ENCODE measurements around the gene CDC27.
"Not testable (repeated sequence)": the region's sequence is repeated elsewhere in the genome, so short reads cannot be mapped to it uniquely, and the experiment has no call there.

CDC27 gene

DNA sequence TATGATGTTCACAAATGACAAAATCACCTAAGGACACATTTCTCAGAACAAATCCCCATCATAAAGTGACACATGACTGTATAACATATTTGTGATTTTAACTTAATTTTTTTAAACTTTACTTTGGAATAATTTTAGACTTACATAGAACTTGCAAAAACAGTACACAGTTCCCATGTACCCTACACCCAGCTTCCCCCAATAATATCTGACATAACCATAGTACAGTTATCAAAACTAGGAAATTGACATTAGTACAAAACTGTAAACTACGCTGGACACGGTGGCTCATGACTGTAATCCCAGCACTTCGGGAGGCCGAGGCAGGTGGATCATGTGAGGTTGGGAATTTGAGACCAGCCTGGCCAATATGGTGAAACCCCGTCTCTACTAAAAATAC, 24.8 kb downstream of the CDC27 start:
- peaks cover 24 to 55% (median 35%) of the 10 kb centered on the region in 5 donors for H3K36me3 ChIP-seq (ENCODE audit: control insufficient read depth in 5 of 5, insufficient read depth in 5 of 5, low read length in 5 of 5)
- no peaks in the 10 kb centered on the region for H3K9me3 ChIP-seq (ENCODE audit: control insufficient read depth in 5 of 5, low read length in 5 of 5)
- no peaks in the 10 kb centered on the region for H3K27me3 ChIP-seq (ENCODE audit: control insufficient read depth in 5 of 5, insufficient read depth in 4 of 5, low read length in 5 of 5)
- no peak overlapping the region for H3K4me3 ChIP-seq (ENCODE audit: low read depth in 1 of 5, low read length in 5 of 5)
- no peak overlapping the region for H3K9ac ChIP-seq (ENCODE audit: low read length in 5 of 5)
- H3K4me1 ChIP-seq (ENCODE audit: control insufficient read depth in 5 of 5, insufficient read depth in 5 of 5, low read length in 5 of 5), result peaks cover 0 to 5% (median 0%) of the 10 kb centered on the region in 5 donors
- no peak overlapping the region for H3K27ac ChIP-seq (ENCODE audit: low read depth, low read length)

GRCh38 chr17:47162013-47162622, 27.0 kb downstream of the CDC27 start:
- peaks cover 0 to 5% (median 0%) of the 10 kb centered on the region in 5 donors for H3K4me1 ChIP-seq (ENCODE audit: control insufficient read depth in 5 of 5, insufficient read depth in 5 of 5, low read length in 5 of 5)
- H3K27ac ChIP-seq (ENCODE audit: low read depth, low read length), result no peak overlapping the region
- peaks cover 19 to 52% (median 27%) of the 10 kb centered on the region in 5 donors for H3K36me3 ChIP-seq (ENCODE audit: control insufficient read depth in 5 of 5, insufficient read depth in 5 of 5, low read length in 5 of 5)
- H3K9ac ChIP-seq (ENCODE audit: low read length in 5 of 5), result peak overlapping the region in 1 of 5 donors; percentile 39
- no peaks in the 10 kb centered on the region for H3K9me3 ChIP-seq (ENCODE audit: control insufficient read depth in 5 of 5, low read length in 5 of 5)
- H3K4me3 ChIP-seq (ENCODE audit: low read depth in 1 of 5, low read length in 5 of 5), result no peak overlapping the region
- H3K27me3 ChIP-seq (ENCODE audit: control insufficient read depth in 5 of 5, insufficient read depth in 4 of 5, low read length in 5 of 5), result no peaks in the 10 kb centered on the region

DNA sequence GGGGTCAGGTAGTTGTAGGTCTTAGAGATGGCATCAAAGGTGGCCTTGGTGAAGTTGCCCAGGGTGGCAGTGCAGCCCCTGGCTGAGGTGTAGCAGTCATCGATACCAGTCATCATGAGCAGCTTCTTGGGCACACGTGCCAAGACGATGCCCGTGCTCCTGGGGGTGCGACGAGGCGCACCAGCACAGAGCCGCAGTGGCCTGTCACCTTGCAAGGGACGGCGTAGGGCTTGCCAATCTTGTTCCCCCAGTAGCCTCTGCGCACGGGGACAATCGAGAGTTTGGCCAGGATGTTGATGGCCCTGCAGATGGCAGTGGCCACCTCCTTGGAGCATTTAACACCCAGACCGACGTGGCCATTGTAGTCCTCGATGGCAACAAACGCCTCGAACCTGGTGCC, 29.8 kb downstream of the CDC27 start:
- Histone ChIP-seq H3K4me3 (ENCODE audit: low read depth in 1 of 5, low read length in 5 of 5) (no peak overlapping the region), H3K9ac (ENCODE audit: low read length in 5 of 5) (no peak overlapping the region), H3K4me1 (ENCODE audit: control insufficient read depth in 5 of 5, insufficient read depth in 5 of 5, low read length in 5 of 5) (peaks cover 0 to 5% (median 0%) of the 10 kb centered on the region in 5 donors), H3K9me3 (ENCODE audit: control insufficient read depth in 5 of 5, low read length in 5 of 5) (no peaks in the 10 kb centered on the region), H3K27me3 (ENCODE audit: control insufficient read depth in 5 of 5, insufficient read depth in 4 of 5, low read length in 5 of 5) (no peaks in the 10 kb centered on the region), H3K36me3 (ENCODE audit: control insufficient read depth in 5 of 5, insufficient read depth in 5 of 5, low read length in 5 of 5) (peaks cover 25 to 69% (median 40%) of the 10 kb centered on the region in 5 donors), H3K27ac (ENCODE audit: low read depth, low read length) (no peak overlapping the region)

DNA sequence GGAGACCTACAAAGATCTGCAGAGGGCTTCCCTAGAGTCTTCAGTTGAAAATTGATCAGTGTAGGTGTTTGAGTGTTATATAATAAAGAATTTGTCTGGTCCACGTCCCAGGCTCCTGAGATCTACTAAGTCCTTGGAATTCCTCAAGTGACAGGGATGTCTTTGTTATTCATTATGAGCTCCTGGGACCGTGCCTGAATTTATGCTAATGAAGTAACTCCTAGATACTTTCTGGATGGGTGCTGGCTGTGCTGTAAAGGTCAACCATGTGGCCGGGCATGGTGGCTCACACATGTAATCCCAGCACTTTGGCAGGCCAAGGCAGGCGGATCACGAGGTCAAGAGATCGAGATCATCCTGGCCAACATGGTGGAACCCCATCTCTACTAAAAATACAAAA, 43.7 kb downstream of the CDC27 start:
- Histone ChIP-seq H3K36me3 (ENCODE audit: control insufficient read depth in 5 of 5, insufficient read depth in 5 of 5, low read length in 5 of 5) (peaks cover 51 to 75% (median 63%) of the 10 kb centered on the region in 5 donors), H3K9me3 (ENCODE audit: control insufficient read depth in 5 of 5, low read length in 5 of 5) (no peaks in the 10 kb centered on the region)

GRCh38 chr17:47135235-47135634, 53.9 kb downstream of the CDC27 start:
- Histone ChIP-seq H3K27me3 (ENCODE audit: control insufficient read depth in 5 of 5, insufficient read depth in 4 of 5, low read length in 5 of 5) (no peaks in the 10 kb centered on the region), H3K36me3 (ENCODE audit: control insufficient read depth in 5 of 5, insufficient read depth in 5 of 5, low read length in 5 of 5) (peaks cover 34 to 56% (median 37%) of the 10 kb centered on the region in 5 donors), H3K4me1 (ENCODE audit: control insufficient read depth in 5 of 5, insufficient read depth in 5 of 5, low read length in 5 of 5) (no peaks in the 10 kb centered on the region), H3K9me3 (ENCODE audit: control insufficient read depth in 5 of 5, low read length in 5 of 5) (no peaks in the 10 kb centered on the region), H3K27ac (ENCODE audit: low read depth, low read length) (no peak overlapping the region), H3K9ac (ENCODE audit: low read length in 5 of 5) (no peak overlapping the region), H3K4me3 (ENCODE audit: low read depth in 1 of 5, low read length in 5 of 5) (no peak overlapping the region)

More for the DNA sequence above, 43.7 kb downstream of the CDC27 start:
- no peak overlapping the region for H3K4me3 ChIP-seq (ENCODE audit: low read depth in 1 of 5, low read length in 5 of 5)
- no peaks in the 10 kb centered on the region for H3K27me3 ChIP-seq (ENCODE audit: control insufficient read depth in 5 of 5, insufficient read depth in 4 of 5, low read length in 5 of 5)
- no peak overlapping the region for H3K9ac ChIP-seq (ENCODE audit: low read length in 5 of 5)
- H3K4me1 ChIP-seq (ENCODE audit: control insufficient read depth in 5 of 5, insufficient read depth in 5 of 5, low read length in 5 of 5), result no peaks in the 10 kb centered on the region
- H3K27ac ChIP-seq (ENCODE audit: low read depth, low read length), result no peak overlapping the region

GRCh38 chr17:47134354-47134753, 54.7 kb downstream of the CDC27 start:
- not testable (repeated sequence) for H3K4me1 ChIP-seq (ENCODE audit: control insufficient read depth in 5 of 5, insufficient read depth in 5 of 5, low read length in 5 of 5); H3K9ac ChIP-seq (ENCODE audit: low read length in 5 of 5); H3K27ac ChIP-seq (ENCODE audit: low read depth, low read length); H3K27me3 ChIP-seq (ENCODE audit: control insufficient read depth in 5 of 5, insufficient read depth in 4 of 5, low read length in 5 of 5); H3K9me3 ChIP-seq (ENCODE audit: control insufficient read depth in 5 of 5, low read length in 5 of 5); H3K4me3 ChIP-seq (ENCODE audit: low read depth in 1 of 5, low read length in 5 of 5)
- peaks cover 28 to 53% (median 34%) of the 10 kb centered on the region in 5 donors for H3K36me3 ChIP-seq (ENCODE audit: control insufficient read depth in 5 of 5, insufficient read depth in 5 of 5, low read length in 5 of 5)

- Histone ChIP-seq H3K9me3 (ENCODE audit: control insufficient read depth in 5 of 5, low read length in 5 of 5) (no peaks in the 10 kb centered on the region), H3K4me1 (ENCODE audit: control insufficient read depth in 5 of 5, insufficient read depth in 5 of 5, low read length in 5 of 5) (no peaks in the 10 kb centered on the region), H3K27ac (ENCODE audit: low read depth, low read length) (no peak overlapping the region), H3K9ac (ENCODE audit: low read length in 5 of 5) (no peak overlapping the region), H3K36me3 (ENCODE audit: control insufficient read depth in 5 of 5, insufficient read depth in 5 of 5, low read length in 5 of 5) (peaks cover 22 to 51% (median 28%) of the 10 kb centered on the region in 5 donors), H3K27me3 (ENCODE audit: control insufficient read depth in 5 of 5, insufficient read depth in 4 of 5, low read length in 5 of 5) (no peaks in the 10 kb centered on the region), H3K4me3 (ENCODE audit: low read depth in 1 of 5, low read length in 5 of 5) (no peak overlapping the region)
Measured at GRCh38 chr17:47131761-47132160, 57.3 kb downstream of the CDC27 start.

- peaks cover 17 to 67% (median 38%) of the 10 kb centered on the region in 5 donors for H3K36me3 ChIP-seq (ENCODE audit: control insufficient read depth in 5 of 5, insufficient read depth in 5 of 5, low read length in 5 of 5)
- H3K27ac ChIP-seq (ENCODE audit: low read depth, low read length); H3K9ac ChIP-seq (ENCODE audit: low read length in 5 of 5); H3K4me3 ChIP-seq (ENCODE audit: low read depth in 1 of 5, low read length in 5 of 5); H3K4me1 ChIP-seq (ENCODE audit: control insufficient read depth in 5 of 5, insufficient read depth in 5 of 5, low read length in 5 of 5); H3K27me3 ChIP-seq (ENCODE audit: control insufficient read depth in 5 of 5, insufficient read depth in 4 of 5, low read length in 5 of 5); H3K9me3 ChIP-seq (ENCODE audit: control insufficient read depth in 5 of 5, low read length in 5 of 5): not testable (repeated sequence)
Measured at GRCh38 chr17:47126835-47127234, 62.3 kb downstream of the CDC27 start.

- H3K9ac ChIP-seq (ENCODE audit: low read length in 5 of 5); H3K27ac ChIP-seq (ENCODE audit: low read depth, low read length); H3K9me3 ChIP-seq (ENCODE audit: control insufficient read depth in 5 of 5, low read length in 5 of 5); H3K4me1 ChIP-seq (ENCODE audit: control insufficient read depth in 5 of 5, insufficient read depth in 5 of 5, low read length in 5 of 5); H3K27me3 ChIP-seq (ENCODE audit: control insufficient read depth in 5 of 5, insufficient read depth in 4 of 5, low read length in 5 of 5); H3K4me3 ChIP-seq (ENCODE audit: low read depth in 1 of 5, low read length in 5 of 5): not testable (repeated sequence)
- H3K36me3 ChIP-seq (ENCODE audit: control insufficient read depth in 5 of 5, insufficient read depth in 5 of 5, low read length in 5 of 5), result peaks cover 24 to 75% (median 45%) of the 10 kb centered on the region in 5 donors
Measured at GRCh38 chr17:47123262-47123661, 65.8 kb downstream of the CDC27 start.

GRCh38 chr17:47120521-47121095, 68.5 kb downstream of the CDC27 start:
- Histone ChIP-seq H3K9me3 (ENCODE audit: control insufficient read depth in 5 of 5, low read length in 5 of 5) (no peaks in the 10 kb centered on the region), H3K9ac (ENCODE audit: low read length in 5 of 5) (no peak overlapping the region), H3K27me3 (ENCODE audit: control insufficient read depth in 5 of 5, insufficient read depth in 4 of 5, low read length in 5 of 5) (no peaks in the 10 kb centered on the region), H3K36me3 (ENCODE audit: control insufficient read depth in 5 of 5, insufficient read depth in 5 of 5, low read length in 5 of 5) (peaks cover 23 to 52% (median 34%) of the 10 kb centered on the region in 5 donors), H3K4me1 (ENCODE audit: control insufficient read depth in 5 of 5, insufficient read depth in 5 of 5, low read length in 5 of 5) (no peaks in the 10 kb centered on the region), H3K4me3 (ENCODE audit: low read depth in 1 of 5, low read length in 5 of 5) (no peak overlapping the region), H3K27ac (ENCODE audit: low read depth, low read length) (peak overlapping the region; percentile 65)
